ENCODE results near the gene LRRC3B.

Gene LRRC3B

DNA sequence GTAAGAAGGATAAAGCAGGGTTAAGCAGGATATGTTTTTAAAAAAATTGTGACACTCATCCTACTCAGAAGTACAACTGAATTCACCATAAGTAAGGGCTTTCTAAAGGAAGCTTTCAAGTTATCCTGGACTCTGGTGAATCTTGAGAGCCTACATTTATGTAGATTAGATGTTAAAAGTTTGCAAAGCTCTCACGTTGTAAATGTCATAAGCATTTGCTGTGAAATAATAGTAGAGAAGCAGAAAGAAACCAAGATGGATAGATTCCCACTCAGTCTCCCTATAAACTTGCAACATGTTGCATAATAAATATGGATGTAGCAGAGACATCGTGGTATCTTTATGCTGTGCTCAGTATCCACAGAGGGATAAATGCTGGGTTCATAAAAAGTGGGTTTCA, 77.0 kb downstream of the LRRC3B start:
- TF ChIP-seq FOXP2 (optimal IDR thresholded peaks at IDR 0.05; ENCODE audit: borderline replicate concordance, extremely low read depth, extremely low read length, insufficient read depth), result no peak
- TF ChIP-seq POLR2AphosphoS5 (IDR thresholded peaks at IDR 0.05; ENCODE audit: low read depth, low read length), result no peak
- TF ChIP-seq TAF1 (IDR thresholded peaks at IDR 0.05; ENCODE audit: borderline replicate concordance, insufficient read depth, low read length), result no peak
- TF ChIP-seq SIN3A (IDR thresholded peaks at IDR 0.05; ENCODE audit: borderline replicate concordance, insufficient read depth, low read length), result no peak
- TF ChIP-seq, protein P1, sequence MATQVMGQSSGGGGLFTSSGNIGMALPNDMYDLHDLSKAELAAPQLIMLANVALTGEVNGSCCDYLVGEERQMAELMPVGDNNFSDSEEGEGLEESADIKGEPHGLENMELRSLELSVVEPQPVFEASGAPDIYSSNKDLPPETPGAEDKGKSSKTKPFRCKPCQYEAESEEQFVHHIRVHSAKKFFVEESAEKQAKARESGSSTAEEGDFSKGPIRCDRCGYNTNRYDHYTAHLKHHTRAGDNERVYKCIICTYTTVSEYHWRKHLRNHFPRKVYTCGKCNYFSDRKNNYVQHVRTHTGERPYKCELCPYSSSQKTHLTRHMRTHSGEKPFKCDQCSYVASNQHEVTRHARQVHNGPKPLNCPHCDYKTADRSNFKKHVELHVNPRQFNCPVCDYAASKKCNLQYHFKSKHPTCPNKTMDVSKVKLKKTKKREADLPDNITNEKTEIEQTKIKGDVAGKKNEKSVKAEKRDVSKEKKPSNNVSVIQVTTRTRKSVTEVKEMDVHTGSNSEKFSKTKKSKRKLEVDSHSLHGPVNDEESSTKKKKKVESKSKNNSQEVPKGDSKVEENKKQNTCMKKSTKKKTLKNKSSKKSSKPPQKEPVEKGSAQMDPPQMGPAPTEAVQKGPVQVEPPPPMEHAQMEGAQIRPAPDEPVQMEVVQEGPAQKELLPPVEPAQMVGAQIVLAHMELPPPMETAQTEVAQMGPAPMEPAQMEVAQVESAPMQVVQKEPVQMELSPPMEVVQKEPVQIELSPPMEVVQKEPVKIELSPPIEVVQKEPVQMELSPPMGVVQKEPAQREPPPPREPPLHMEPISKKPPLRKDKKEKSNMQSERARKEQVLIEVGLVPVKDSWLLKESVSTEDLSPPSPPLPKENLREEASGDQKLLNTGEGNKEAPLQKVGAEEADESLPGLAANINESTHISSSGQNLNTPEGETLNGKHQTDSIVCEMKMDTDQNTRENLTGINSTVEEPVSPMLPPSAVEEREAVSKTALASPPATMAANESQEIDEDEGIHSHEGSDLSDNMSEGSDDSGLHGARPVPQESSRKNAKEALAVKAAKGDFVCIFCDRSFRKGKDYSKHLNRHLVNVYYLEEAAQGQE (IDR thresholded peaks at IDR 0.05; ENCODE audit: insufficient read depth in 1 of 2, low read depth in 2 of 2, low read length in 2 of 2), result no peak

DNA sequence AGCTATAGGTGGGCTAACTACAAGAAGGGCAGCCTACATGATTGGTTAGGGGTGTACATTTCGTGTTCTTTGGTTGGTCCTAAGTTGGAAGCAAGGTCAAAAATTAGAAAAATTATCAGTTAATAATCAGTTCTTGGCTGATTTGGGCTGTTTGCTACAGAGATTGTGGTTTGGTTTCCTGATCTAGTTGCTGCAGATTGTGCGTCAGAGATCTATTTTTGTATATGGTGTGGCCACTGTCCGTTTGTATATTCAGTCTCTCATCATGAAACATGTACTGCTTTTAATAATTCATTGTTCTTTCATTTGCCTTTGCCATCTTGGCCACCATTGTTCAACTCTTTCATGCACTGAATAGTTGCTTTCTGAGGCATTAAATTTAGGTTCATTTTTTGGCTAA, 80.9 kb downstream of the LRRC3B start:
- TF ChIP-seq TAF1 (IDR thresholded peaks at IDR 0.05; ENCODE audit: borderline replicate concordance, insufficient read depth, low read length) (no peak), POLR2AphosphoS5 (IDR thresholded peaks at IDR 0.05; ENCODE audit: low read depth, low read length) (no peak)

DNA sequence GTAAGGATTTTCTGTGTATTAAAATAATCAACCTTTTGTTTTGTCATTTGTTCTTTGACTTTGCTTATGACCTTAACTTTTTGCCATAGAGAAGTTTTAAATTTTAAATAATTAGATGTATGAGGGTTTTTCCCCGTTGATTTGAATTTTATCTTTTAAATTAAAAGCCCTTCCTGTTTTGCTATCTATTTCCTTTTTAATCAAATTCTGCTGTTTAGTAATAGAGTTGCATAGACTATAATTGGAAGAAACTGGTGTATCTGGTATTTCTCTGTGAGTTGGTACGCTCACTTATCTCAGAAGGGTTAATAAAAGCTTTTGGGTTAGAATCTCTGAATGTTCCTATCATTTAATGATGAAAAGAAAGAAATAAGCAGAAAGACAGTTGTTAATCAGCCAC, 82.2 kb downstream of the LRRC3B start:
- TF ChIP-seq FOXP2 (optimal IDR thresholded peaks at IDR 0.05; ENCODE audit: borderline replicate concordance, extremely low read depth, extremely low read length, insufficient read depth), result no peak
- TF ChIP-seq, protein P1 (IDR thresholded peaks at IDR 0.05; ENCODE audit: insufficient read depth in 1 of 2, low read depth in 2 of 2, low read length in 2 of 2), result no peak

DNA sequence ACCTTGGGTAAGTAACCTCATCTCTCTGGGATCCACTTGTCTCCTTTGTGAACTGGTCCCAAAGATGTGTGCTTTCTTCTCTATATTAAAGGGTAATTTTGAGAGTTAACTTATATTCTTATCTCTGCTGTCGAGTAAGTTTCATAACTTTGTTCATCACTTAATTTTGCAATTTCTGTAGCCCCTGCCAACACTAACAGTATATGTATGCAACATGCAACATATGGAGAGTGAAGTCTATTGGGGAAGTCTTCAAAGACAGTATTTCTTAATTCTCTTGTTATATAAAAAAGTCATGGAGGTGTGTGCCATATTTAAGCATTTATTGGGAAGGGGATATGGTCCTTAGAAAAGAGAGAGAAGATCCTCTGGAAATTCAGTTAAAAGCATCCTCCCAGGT, 85.9 kb downstream of the LRRC3B start:
- TF ChIP-seq FOXP2 (optimal IDR thresholded peaks at IDR 0.05; ENCODE audit: borderline replicate concordance, extremely low read depth, extremely low read length, insufficient read depth), result no peak
- TF ChIP-seq TAF1 (IDR thresholded peaks at IDR 0.05; ENCODE audit: borderline replicate concordance, insufficient read depth, low read length), result no peak
- TF ChIP-seq SIN3A (IDR thresholded peaks at IDR 0.05; ENCODE audit: borderline replicate concordance, insufficient read depth, low read length), result no peak
- TF ChIP-seq POLR2AphosphoS5 (IDR thresholded peaks at IDR 0.05; ENCODE audit: low read depth, low read length), result no peak
- TF ChIP-seq, protein P1 (IDR thresholded peaks at IDR 0.05; ENCODE audit: insufficient read depth in 1 of 2, low read depth in 2 of 2, low read length in 2 of 2), result no peak

DNA sequence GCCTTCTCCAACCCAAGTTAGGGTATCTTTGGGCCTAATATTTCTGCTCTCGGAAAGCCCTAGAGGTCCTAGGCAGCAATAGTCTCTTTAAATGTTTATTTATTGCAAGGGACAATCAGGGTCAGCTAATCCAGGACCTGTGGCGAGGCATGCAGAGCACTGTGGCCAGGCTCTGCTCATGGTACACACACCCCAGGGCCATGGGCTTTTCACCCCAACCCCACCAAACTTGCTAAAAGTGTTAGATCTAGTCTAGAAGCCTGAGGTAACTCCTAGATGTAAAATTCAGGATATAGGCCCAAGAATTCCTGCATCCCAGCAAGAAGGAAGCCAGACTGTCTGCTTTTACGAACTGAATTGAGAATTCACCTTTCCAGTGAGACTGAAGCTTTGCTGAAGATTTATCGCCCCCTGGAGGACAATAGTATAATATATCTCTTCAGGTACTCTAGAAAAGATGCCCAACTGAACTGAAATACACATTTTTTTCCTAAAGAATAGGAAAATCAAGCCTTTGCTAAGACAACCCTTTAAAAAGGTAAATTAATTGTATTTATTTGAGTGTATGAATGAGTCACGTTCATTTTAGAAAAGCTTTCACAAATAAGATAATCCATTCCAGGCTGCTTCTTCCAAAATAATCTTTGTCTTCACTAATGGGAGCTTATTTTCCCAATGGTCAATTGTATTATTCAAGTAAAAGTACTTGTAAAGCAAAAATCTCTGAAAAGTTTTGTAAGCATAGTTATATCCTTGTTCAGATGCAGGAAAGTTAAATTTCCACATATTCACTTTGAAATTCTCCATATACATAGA, 89.8 kb downstream of the LRRC3B start:
- TF ChIP-seq, protein P1 (IDR thresholded peaks at IDR 0.05; ENCODE audit: insufficient read depth in 1 of 2, low read depth in 2 of 2, low read length in 2 of 2), result no peak
- TF ChIP-seq POLR2AphosphoS5 (IDR thresholded peaks at IDR 0.05; ENCODE audit: low read depth, low read length) (no peak), SIN3A (IDR thresholded peaks at IDR 0.05; ENCODE audit: borderline replicate concordance, insufficient read depth, low read length) (no peak), FOXP2 (optimal IDR thresholded peaks at IDR 0.05; ENCODE audit: borderline replicate concordance, extremely low read depth, extremely low read length, insufficient read depth) (no peak), TAF1 (IDR thresholded peaks at IDR 0.05; ENCODE audit: borderline replicate concordance, insufficient read depth, low read length) (no peak)
